ENCODE measurements around the gene PLPP4.

The PLPP4 gene

DNA sequence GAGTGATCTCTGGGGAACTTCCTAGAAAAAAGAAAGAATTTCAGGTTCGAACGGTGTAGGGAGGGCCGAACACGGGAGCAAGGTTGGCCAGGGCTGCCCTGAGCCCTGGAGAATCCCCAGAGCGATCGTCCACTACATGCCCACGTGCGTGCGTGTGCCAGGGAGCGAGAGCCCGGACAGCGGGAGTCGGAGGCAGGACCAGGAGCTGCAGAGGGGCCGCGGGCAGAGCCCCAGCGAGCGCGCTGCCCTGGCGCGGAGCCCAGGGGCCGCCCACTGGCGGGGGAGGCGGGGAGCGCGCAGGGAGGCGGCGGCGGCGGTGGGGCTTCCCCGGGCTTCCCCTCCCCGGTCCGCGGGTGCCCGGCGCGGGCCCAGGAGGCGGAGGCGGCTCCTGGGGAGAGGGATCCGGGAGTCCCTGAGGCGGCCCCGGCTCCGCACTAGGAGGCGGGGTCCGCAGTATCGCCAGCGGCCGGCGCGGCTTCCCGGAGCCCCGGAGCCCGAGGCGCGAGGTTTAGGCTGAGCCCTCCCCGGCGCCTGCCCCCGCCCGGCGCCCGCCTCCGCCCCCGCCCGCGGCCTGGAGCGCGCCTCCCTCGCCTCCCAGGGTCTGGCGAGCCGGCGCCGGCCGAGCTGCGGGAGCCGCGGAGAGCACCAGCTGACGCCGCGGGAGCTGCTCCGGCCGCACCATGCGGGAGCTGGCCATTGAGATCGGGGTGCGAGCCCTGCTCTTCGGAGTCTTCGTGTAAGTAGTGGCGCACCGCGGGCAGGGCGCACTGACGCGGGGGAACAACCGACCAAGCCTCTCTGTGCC lies at the start of gene PLPP4:
PLPP4 (plus strand) TSS at position 602 of the 805 bp plus-strand sequence; CDS start at position 681, 79 bp downstream.
- DNase-seq = no peak

DNA sequence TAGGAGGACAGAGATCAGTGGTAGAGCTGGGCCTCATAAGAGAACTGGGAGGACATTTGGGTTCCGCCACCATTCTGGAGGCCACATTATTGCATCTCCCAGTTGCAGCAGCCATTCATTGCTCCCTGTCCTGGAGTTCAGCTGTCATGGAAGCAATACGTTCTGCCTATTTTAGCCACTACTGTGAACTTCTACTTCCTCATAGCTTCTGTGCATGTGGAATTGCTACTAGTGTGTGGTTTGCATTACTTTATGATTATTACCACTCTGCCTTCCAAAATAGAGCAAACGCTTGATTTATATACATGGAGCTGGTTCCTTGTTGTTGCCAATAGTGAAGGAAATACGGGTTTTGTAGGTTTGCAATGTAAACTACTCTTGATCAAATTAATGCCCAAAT lies 47.2 kb upstream of the PLPP4 start:
- DNase-seq = no peak

DNA sequence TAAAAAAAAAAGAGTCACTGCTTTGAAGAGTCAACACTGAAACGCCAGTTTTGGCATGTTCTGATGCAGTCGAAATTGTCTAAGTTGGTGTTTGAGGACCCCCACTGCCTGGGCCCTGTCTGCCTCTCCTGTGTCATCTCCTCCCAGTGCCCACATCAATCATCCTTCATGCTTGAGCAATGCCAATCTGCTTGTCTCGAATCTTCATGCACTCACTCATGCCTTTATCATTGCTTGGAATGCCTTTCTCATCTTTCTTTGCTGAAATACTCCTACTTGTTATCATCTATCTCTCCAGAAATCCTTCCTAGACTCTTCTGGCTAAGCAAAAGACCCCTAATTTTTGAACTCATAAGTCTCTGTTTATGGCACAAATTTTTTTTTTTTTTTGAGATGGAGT lies 42.1 kb upstream of the PLPP4 start:
- no peak for DNase-seq

GRCh38 chr10:120415709-120416330 lies 41.2 kb upstream of the PLPP4 start:
- DNase-seq = no peak

DNA sequence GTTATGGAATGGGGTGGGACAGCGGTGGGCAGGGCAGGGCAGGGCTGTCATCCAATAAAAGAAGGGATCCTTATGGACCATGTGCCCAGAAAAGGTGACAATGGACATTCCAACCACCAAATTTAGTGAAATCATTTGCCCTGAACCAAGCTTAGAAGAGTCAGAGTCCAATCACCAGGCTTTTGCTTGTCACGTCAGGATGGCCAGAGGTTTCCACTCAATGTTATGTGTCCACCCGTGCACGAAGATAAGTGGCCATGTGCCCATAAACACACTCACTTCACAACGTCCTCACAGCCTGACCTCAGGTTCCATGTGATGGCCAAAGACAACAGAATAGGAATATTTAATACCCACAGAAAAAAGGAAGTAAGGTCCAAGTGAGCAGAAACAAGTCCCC lies 36.6 kb upstream of the PLPP4 start:
- DNase-seq = no peak

DNA sequence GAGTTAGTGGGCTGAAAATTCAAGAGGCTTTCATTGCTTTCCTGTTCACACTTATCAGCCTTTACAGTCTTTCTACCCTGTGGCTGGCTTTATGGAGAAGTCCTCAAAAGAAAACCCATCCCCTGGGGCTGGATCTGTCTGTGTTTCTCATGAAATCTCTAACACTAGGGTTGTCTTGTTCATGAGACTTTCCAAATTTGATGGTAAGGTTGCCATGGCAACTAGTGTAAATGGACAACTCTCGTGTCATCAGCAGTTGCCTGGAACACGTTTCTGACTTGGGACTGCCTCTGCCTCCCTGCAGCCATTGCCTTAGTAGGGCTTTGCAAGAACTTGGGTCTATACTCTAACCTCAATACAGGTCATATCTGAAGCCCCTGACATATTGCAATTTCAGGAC lies 35.8 kb upstream of the PLPP4 start:
- no peak for DNase-seq

DNA sequence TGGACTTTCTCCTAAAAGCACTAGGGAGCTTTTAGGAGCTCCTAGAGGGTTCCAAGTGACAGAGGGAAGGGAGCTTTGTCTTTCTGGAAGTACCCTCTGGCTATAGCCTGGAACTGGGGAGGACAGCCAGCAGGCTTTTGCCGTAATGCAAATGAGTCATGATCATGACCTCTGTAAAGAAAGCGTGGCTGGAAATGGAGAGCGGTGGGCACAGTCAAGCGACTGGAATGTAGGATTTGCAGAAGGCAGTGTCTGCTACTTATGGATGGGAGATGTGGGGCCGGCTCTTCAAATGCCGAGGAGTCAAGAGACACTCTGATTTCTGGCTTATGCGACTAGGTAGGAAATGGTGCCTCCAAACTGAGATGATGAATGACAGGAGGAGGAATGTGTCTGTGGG lies 34.6 kb upstream of the PLPP4 start:
- no peak for DNase-seq

GRCh38 chr10:120423431-120424197 lies 33.4 kb upstream of the PLPP4 start:
- DNase-seq = no peak

GRCh38 chr10:120424198-120424464 lies 32.9 kb upstream of the PLPP4 start:
- DNase-seq = no peak

GRCh38 chr10:120426306-120426705 lies 30.7 kb upstream of the PLPP4 start:
- no peak for DNase-seq

DNA sequence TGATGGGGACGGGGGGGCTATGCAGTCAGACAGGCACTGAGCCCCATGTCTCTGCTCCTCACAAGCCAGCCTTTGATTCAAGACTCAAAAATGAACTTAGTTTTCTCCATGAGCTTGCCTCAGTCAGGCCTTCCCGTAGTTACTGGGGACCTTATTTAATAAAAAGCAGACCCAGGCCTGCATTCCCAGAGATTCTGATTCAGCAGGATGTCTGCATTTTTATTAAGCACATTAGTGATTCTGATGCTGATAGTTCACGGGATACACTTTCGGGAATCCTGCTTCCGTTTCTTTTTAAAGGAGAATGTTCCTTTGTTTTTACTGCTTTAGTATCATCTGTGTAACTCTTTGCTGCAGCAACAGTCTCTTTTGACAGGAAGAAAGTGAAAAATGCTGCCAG lies 28.3 kb upstream of the PLPP4 start:
- DNase-seq = no peak

- no peak for DNase-seq
Measured at GRCh38 chr10:120429395-120429794, 27.6 kb upstream of the PLPP4 start.

DNA sequence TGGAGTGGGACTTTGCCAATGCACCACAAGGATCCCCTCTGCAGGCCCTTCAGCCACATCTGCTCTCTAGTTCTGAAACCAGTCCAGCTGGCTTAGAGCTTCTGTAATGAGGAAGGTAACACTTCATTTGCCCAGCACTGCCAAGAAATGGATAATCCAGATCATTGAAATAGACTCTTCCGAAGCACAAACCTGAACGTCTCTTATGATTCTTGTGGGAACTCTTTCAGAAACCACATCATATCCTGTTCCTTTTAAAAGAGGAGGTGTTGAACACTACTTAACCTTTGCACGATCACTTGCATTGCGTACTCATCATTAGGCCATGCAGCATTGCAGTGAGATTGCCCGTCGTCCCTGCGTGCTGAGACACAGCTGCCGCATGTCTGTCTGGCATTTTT lies 25.8 kb upstream of the PLPP4 start:
- DNase-seq = no peak

GRCh38 chr10:120432209-120432608 lies 24.8 kb upstream of the PLPP4 start:
- DNase-seq = no peak

DNA sequence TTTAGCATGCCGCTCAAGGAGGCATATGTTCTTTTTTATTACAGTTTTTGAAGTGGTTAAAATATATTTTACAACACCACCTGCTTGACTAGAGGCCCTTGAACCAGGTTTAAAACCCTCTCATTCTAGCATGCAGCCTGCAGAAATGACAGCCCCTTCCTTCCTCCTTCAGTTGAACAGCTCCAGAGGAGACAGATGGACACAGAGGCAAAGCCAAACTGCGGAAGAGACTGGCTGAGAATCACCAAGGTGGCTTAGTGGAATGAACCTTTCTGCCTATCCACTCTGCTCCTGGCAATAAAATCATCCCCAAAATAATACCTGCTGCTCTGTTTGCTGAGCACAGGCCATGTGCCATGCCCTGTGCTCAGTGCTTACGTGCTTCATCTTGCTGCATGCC lies 23.9 kb upstream of the PLPP4 start:
- DNase-seq = peak; percentile 7

DNA sequence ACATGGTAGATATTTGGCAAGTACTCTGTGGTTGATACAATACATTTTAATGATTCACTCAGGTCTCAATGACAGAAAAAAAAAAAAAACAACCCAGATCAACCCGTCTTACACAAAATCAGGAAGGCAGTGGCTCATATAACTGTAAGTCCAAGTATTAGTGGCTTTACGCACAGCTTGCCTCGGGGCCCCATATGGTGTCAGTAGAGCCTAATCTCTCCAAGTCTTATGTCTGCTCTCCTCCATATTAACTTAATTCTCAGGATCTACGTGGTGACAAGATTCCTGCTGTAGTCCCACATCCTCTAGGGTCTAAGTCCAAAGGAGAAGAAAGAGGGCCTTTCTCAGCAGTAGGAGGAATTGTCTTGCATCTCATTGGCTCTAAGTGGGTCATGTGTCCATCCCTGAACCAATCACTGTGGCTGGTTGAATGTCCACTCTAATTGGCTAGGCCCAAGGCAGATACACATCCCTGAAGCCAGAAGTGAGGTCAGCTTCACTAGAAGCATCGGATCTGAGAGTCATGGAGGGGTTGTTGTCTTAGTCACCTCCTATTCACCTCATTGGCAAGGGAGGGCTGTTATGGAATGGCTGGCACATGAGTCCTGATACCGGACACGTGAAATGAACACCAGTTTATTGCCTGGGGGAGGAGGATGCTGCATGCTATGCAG lies 20.5 kb upstream of the PLPP4 start:
- no peak for DNase-seq

GRCh38 chr10:120437541-120437940 lies 19.5 kb upstream of the PLPP4 start:
- no peak for DNase-seq

GRCh38 chr10:120451968-120452367 lies 5.1 kb upstream of the PLPP4 start:
- no peak for DNase-seq

GRCh38 chr10:120453319-120453718 lies 3.7 kb upstream of the PLPP4 start:
- DNase-seq = no peak

DNA sequence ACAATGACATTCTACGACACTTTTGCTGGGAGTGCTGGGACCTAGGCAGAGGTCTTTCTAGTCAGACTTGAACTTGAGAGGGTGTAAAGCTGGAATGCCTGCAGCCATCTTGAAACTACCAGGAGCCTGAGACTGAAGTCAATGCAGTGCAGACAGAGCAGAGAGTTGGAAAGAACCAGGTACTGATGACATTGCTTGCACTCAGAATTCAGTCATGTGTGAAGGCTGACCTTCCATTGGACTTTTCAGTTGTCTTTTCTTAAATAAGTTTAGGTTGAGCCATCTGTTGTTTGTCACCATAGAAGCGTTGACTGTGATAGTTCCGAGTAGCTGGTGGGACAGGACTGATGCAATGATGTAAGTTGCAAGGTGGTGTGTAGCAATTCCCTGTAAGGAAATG lies 3.1 kb upstream of the PLPP4 start:
- DNase-seq = no peak

- DNase-seq = no peak
Measured at GRCh38 chr10:120455004-120455403, 2.0 kb upstream of the PLPP4 start.

GRCh38 chr10:120455606-120456005 lies 1.4 kb upstream of the PLPP4 start:
- no peak for DNase-seq

GRCh38 chr10:120456143-120456625 lies 843 bp upstream of the PLPP4 start:
- no peak for DNase-seq

Data from NCI-H187 treated with DMSO at 0.1 percent for 48 hours (cell line).